AG04450 (cell line): ENCODE measurements around the gene BABAM2. TPM values are rescaled to one million over a fixed set of nuclear protein-coding genes. Genes with fewer than 3 reads are reported as not detected.

Source experiments
- CTCF ChIA-PET: fragments of 300-600, 350-600 bp; formaldehyde crosslinking; extraction: SDS; loops from one replicate; lab custom pipeline; 2022; ENCODE audit warnings: antibody characterized with exemption, inconsistent platforms; lab: Charles Lee
- POLR2A ChIA-PET: fragments of 350-600 bp; formaldehyde crosslinking; extraction: SDS; loops from one replicate; lab custom pipeline; 2021; ENCODE audit warnings: antibody characterized with exemption, inconsistent platforms; lab: Yijun Ruan, JAX
- DNase-seq: peaks from one replicate; pipeline ENCODE4 v3.0.0-alpha.2; 2011; ENCODE audit warnings: low read depth, low spot score
- H3K27ac ChIP-seq: one replicate; pipeline ENCODE4 v1.5.1; 2012; ENCODE audit warnings: low read depth, low read length, control low read depth
- H3K27me3 ChIP-seq: one replicate; pipeline ENCODE4 v1.6.0; 2012; ENCODE audit warnings: low read length; ENCODE audit not compliant: control insufficient read depth, insufficient read depth
- H3K4me3 ChIP-seq: 2 replicates; pipeline ENCODE4 v1.5.1; 2011; ENCODE audit warnings: mild to moderate bottlenecking, low read depth, low read length, control low read depth
- H3K9me3 ChIP-seq: 2 replicates; pipeline ENCODE4 v1.5.1; 2012; ENCODE audit warnings: low read length; ENCODE audit not compliant: control insufficient read depth, insufficient read depth
- CTCF ChIP-seq: IDR thresholded peaks from 2 replicates; pipeline ENCODE4 v1.5.1; 2011; ENCODE audit warnings: low read depth, low read length, control low read depth, inconsistent platforms
- polyA plus RNA-seq: library from polyadenylated mRNA; depleted of rRNA; stranded (reverse); fragments of >200 nt; gene quantifications from 2 replicates; pipeline ENCODE4 v1.2.3, GENCODE V29; 2011

BABAM2 gene
- polyA plus RNA-seq, 1 experiment, result 44.5 TPM

- ChIA-PET CTCF (no interaction called here), POLR2A (interaction anchor here (0.5 kb wide), 1 partner anchor 392 kb away, joined by 3 read pairs; no protein-coding TSS in a partner anchor)
- DNase-seq, result no peak
- Histone ChIP-seq H3K9me3 (no peaks in the 10 kb centered on the region), H3K27ac (no peak overlapping the region), H3K27me3 (no peaks in the 10 kb centered on the region), H3K4me3 (no peak overlapping the region)
- no peak for TF ChIP-seq CTCF
Measured at GRCh38 chr2:28166956-28167355, 276.4 kb downstream of the BABAM2 start.

- no peak for DNase-seq
- CTCF ChIA-PET, result no interaction called here
- no peak for TF ChIP-seq CTCF
- Histone ChIP-seq H3K27me3 (no peaks in the 10 kb centered on the region), H3K9me3 (no peaks in the 10 kb centered on the region), H3K27ac (no peak overlapping the region), H3K4me3 (no peak overlapping the region)
- POLR2A ChIA-PET, result no interaction called here
Measured at GRCh38 chr2:28168376-28168775, 277.8 kb downstream of the BABAM2 start.

- ChIA-PET POLR2A (no interaction called here), CTCF (interaction anchor here (1.1 kb wide), 1 partner anchor 465 kb away, joined by 3 read pairs; no protein-coding TSS in a partner anchor)
- no peak for TF ChIP-seq CTCF
Measured at GRCh38 chr2:28169492-28169891, 279.0 kb downstream of the BABAM2 start.

GRCh38 chr2:28172114-28172898 is 281.8 kb downstream of the BABAM2 start:
- H3K9me3 ChIP-seq, result no peaks in the 10 kb centered on the region
- CTCF ChIA-PET, result no interaction called here
- TF ChIP-seq CTCF, result no peak
- POLR2A ChIA-PET, result no interaction called here
- DNase-seq, result no peak
- H3K27me3 ChIP-seq, result no peaks in the 10 kb centered on the region
- no peak overlapping the region for H3K4me3 ChIP-seq
- H3K27ac ChIP-seq, result peak overlapping the region; percentile 75

More at GRCh38 chr2:28169492-28169891, 279.0 kb downstream of the BABAM2 start:
- Histone ChIP-seq H3K27me3 (no peaks in the 10 kb centered on the region), H3K27ac (no peak overlapping the region), H3K4me3 (no peak overlapping the region), H3K9me3 (no peaks in the 10 kb centered on the region)
- no peak for DNase-seq

- ChIA-PET CTCF (no interaction called here), POLR2A (no interaction called here)
- no peak overlapping the region for H3K27ac ChIP-seq
- no peaks in the 10 kb centered on the region for H3K9me3 ChIP-seq
- no peak for DNase-seq
- H3K4me3 ChIP-seq, result no peak overlapping the region
- H3K27me3 ChIP-seq, result no peaks in the 10 kb centered on the region
- no peak for TF ChIP-seq CTCF
Measured at GRCh38 chr2:28173377-28173776, 282.8 kb downstream of the BABAM2 start.
